Measurements from ENCODE around the gene LRRC25. TPM values are rescaled to one million over a fixed set of nuclear protein-coding genes. Genes with fewer than 3 reads are reported as not detected.
A peak's percentile ranks its signal among the peaks of the same experiment; 100 is the strongest.
"Not testable (repeated sequence)": the region's sequence is repeated elsewhere in the genome, so short reads cannot be mapped to it uniquely, and the experiment has no call there.

The LRRC25 gene
- total RNA-seq, 1 donor from 2014 or later: not detected

GRCh38 chr19:18405754-18406153 is 8.3 kb upstream of the LRRC25 start:
- not testable (repeated sequence) for DNase-seq (ENCODE audit: low read depth in 2 of 2)

- not testable (repeated sequence) for DNase-seq (ENCODE audit: low read depth in 2 of 2)
These were observed 5.2 kb upstream of the LRRC25 start for GRCh38 chr19:18402455-18403248.

- DNase-seq (ENCODE audit: low read depth in 2 of 2): peak in 1 of 2 donors; percentile 76
These were observed 4.2 kb upstream of the LRRC25 start for GRCh38 chr19:18401580-18402112.

- DNase-seq (ENCODE audit: low read depth in 2 of 2): peak in 1 of 2 donors; percentile 61
These were observed 1.6 kb upstream of the LRRC25 start for GRCh38 chr19:18399008-18399407.

- no peak for DNase-seq (ENCODE audit: low read depth in 2 of 2)
These were observed 766 bp downstream of the LRRC25 start for GRCh38 chr19:18396471-18397241.

GRCh38 chr19:18393836-18394235 is 3.6 kb downstream of the LRRC25 start:
- DNase-seq (ENCODE audit: low read depth in 2 of 2): no peak

- no peak for DNase-seq (ENCODE audit: low read depth in 2 of 2)
These were observed 4.5 kb downstream of the LRRC25 start for GRCh38 chr19:18392926-18393325.

GRCh38 chr19:18392417-18392816 is 5.0 kb downstream of the LRRC25 start:
- peak in 1 of 2 donors; percentile 51 for DNase-seq (ENCODE audit: low read depth in 2 of 2)

- DNase-seq (ENCODE audit: low read depth in 2 of 2): no peak
These were observed 5.8 kb downstream of the LRRC25 start for GRCh38 chr19:18391509-18392075.

- peak in 1 of 2 donors; percentile 73 for DNase-seq (ENCODE audit: low read depth in 2 of 2)
These were observed 7.1 kb downstream of the LRRC25 start for GRCh38 chr19:18390065-18390907.

GRCh38 chr19:18389726-18390064 is 7.7 kb downstream of the LRRC25 start:
- DNase-seq (ENCODE audit: low read depth in 2 of 2): no peak

GRCh38 chr19:18388960-18389725 is 8.3 kb downstream of the LRRC25 start:
- DNase-seq (ENCODE audit: low read depth in 2 of 2): peak in 1 of 2 donors; percentile 34

GRCh38 chr19:18388100-18388959 is 9.1 kb downstream of the LRRC25 start:
- DNase-seq (ENCODE audit: low read depth in 2 of 2): peak; percentile 70 to 81

- DNase-seq (ENCODE audit: low read depth in 2 of 2): peak; percentile 34 to 54
These were observed 10.7 kb downstream of the LRRC25 start for GRCh38 chr19:18386543-18387271.

GRCh38 chr19:18385675-18386542 is 11.5 kb downstream of the LRRC25 start, which contains the start of gene GDF15:
Gene GDF15 (plus strand): TSS chr19:18386158. CDS start chr19:18386190, 32 bp downstream.
- DNase-seq (ENCODE audit: low read depth in 2 of 2): peak; percentile 98

GRCh38 chr19:18385359-18385674 is 12.1 kb downstream of the LRRC25 start:
- DNase-seq (ENCODE audit: low read depth in 2 of 2): no peak

- no peak for DNase-seq (ENCODE audit: low read depth in 2 of 2)
These were observed 12.6 kb downstream of the LRRC25 start for GRCh38 chr19:18384775-18385174.

- DNase-seq (ENCODE audit: low read depth in 2 of 2): not testable (repeated sequence)
These were observed 13.8 kb downstream of the LRRC25 start for GRCh38 chr19:18383622-18384021.

All from lung microvascular endothelial cell (primary cell).